Bronchial epithelial cell (primary cell): Measurements from ENCODE around the gene NTM. TPM values are rescaled to one million over a fixed set of nuclear protein-coding genes. Genes with fewer than 3 reads are reported as not detected.

ENCODE experiments used
- DNase-seq: peaks from one replicate; pipeline ENCODE4 v3.0.0-alpha.2; 2010; ENCODE audit warnings: low read depth
- FAIRE-seq: peaks from 2 replicates; lab custom pipeline; 2011; peaks lifted over from hg19 to GRCh38; lab: Jason Lieb, UNC
- H3K27me3 ChIP-seq: 2 replicates; pipeline ENCODE4 v1.5.1; 2011; ENCODE audit warnings: low read length; ENCODE audit not compliant: control insufficient read depth, insufficient read depth
- H3K36me3 ChIP-seq: 2 replicates; pipeline ENCODE4 v1.5.1; 2011; ENCODE audit warnings: low read length; ENCODE audit not compliant: control insufficient read depth, insufficient read depth
- H3K4me3 ChIP-seq: 2 replicates; pipeline ENCODE4 v1.5.1; 2011; ENCODE audit warnings: mild to moderate bottlenecking, low read depth, low read length, control low read depth
- CTCF ChIP-seq: IDR thresholded peaks from 2 replicates; pipeline ENCODE4 v1.5.1; 2011; ENCODE audit warnings: mild to moderate bottlenecking, moderate library complexity, low read length, control low read depth, inconsistent platforms; ENCODE audit not compliant: insufficient read depth, severe bottlenecking
- total RNA-seq: library from RNA; depleted of rRNA; stranded (reverse); fragments of >200 nt; gene quantifications from 2 replicates; pipeline ENCODE4 v1.2.1, GENCODE V29; 2014

NTM gene
- total RNA-seq, 1 donor from 2014 or later = 4.2 TPM

GRCh38 chr11:132263875-132264274, 893.5 kb downstream of the NTM start:
- Histone ChIP-seq H3K27me3 (no peaks in the 10 kb centered on the region), H3K4me3 (no peak overlapping the region), H3K36me3 (no peaks in the 10 kb centered on the region)
- FAIRE-seq = no peak
- TF ChIP-seq CTCF = no peak
- DNase-seq = no peak

DNA sequence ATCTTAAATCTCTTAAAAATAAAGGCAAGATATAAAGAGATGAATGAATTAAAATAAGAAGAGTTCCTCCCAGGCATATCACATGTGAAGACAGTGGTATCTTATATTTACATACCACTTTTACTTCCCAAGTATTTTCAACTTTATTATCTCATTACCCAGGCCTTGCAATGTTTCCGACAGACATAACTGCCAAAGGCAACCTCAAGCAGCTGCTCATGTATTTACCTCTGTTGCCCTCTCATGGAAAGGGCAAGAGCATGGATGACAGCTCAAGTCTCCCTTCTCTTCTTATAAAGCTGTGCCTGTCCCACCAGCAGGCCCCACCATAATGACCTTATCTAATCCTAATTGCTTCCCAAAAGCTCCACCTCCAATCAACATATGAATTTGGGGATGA, 894.2 kb downstream of the NTM start:
- no peak for DNase-seq
- H3K27me3 ChIP-seq = no peaks in the 10 kb centered on the region
- no peak for TF ChIP-seq CTCF
- no peaks in the 10 kb centered on the region for H3K36me3 ChIP-seq
- FAIRE-seq = no peak
- no peak overlapping the region for H3K4me3 ChIP-seq

- H3K36me3 ChIP-seq = no peaks in the 10 kb centered on the region
- no peak overlapping the region for H3K4me3 ChIP-seq
- DNase-seq (peak; percentile 29), FAIRE-seq (no peak)
- TF ChIP-seq CTCF = peak; percentile 39
- no peaks in the 10 kb centered on the region for H3K27me3 ChIP-seq
Measured at GRCh38 chr11:132278801-132279574, 908.6 kb downstream of the NTM start.

DNA sequence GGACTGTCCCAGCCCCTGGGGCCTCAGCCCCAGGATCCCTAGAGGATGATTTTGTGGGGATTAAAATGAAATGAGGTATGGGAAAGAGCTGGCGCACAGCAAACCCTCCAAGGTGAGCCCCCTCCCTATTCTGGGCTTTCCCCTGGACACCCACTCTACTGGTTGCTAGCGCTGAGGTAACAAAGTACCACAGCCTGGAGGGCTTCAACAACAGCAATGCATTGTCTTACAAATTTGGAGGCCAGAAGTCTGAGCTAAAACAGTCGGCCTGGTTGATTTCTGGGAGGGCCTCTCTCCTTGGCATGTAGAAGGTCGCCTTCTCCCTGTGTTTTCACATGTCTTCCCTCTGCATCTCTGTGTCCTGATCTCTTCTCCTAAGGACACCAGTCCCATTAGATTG, 913.6 kb downstream of the NTM start:
- DNase-seq (no peak), FAIRE-seq (no peak)
- TF ChIP-seq CTCF = no peak
- H3K27me3 ChIP-seq = no peaks in the 10 kb centered on the region
- H3K36me3 ChIP-seq = no peaks in the 10 kb centered on the region
- H3K4me3 ChIP-seq = no peak overlapping the region

DNA sequence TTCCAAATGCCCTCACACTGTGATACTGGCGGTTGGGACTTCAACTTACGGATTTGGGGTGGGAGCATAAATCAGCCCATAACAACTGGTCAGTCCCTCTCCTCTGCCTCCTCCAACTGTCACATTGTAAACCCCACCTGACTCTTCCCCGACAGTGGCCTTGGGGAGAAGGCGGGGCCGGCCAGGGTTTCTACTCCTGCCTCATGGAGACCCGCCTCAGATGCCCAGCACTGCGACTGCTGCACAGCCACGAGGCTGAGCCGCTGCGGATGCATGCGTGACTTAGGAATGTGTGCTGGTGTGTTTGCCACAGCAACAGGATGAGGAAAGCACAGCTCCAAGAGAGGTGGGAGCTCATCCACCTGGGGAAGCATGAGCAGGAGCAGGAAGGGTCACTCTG, 914.2 kb downstream of the NTM start:
- TF ChIP-seq CTCF = no peak
- Histone ChIP-seq H3K27me3 (no peaks in the 10 kb centered on the region), H3K36me3 (no peaks in the 10 kb centered on the region), H3K4me3 (no peak overlapping the region)
- DNase-seq (no peak), FAIRE-seq (peak; percentile 92)

GRCh38 chr11:132285631-132286030, 915.2 kb downstream of the NTM start:
- H3K27me3 ChIP-seq = no peaks in the 10 kb centered on the region
- DNase-seq (no peak), FAIRE-seq (no peak)
- TF ChIP-seq CTCF = no peak
- H3K36me3 ChIP-seq = no peaks in the 10 kb centered on the region
- no peak overlapping the region for H3K4me3 ChIP-seq
